ENCODE measurements around the gene GRAMD1B. TPM values are rescaled to one million over a fixed set of nuclear protein-coding genes. Genes with fewer than 3 reads are reported as not detected.

GRAMD1B gene
- total and polyA plus RNA-seq, 2 donors (not counting 1 experiment from before 2014, with no cell fraction given): 0.58 to 11.6 TPM

DNA sequence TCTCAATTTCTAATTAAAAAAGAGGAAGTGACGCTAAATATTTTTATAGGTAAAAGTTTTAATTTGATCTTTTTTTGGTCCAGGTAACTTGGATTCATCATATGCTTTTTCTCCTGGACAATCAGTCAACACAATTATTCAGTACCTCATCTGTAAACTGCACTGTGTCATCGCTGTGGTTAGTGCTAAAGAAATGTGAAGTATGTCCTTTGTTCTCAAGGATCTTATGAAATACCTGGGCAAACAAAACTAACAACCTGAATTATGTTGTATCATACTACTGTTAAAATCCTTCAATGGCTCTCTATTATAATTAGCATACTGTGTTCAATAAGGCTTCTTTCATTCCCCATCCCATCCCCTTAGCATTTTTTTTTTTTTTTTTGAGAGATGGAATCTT lies 244.2 kb downstream of the GRAMD1B start:
- peaks cover 9% of the 10 kb centered on the region for H3K27me3 Mint-ChIP-seq
- ChIA-PET CTCF (no interaction called here), POLR2A (no interaction called here)
- Histone ChIP-seq H2AFZ (ENCODE audit: insufficient read depth, low read depth, low read length, poor library complexity, severe bottlenecking) (no peak overlapping the region), H3K4me2 (replicated peaks; ENCODE audit: low read depth, low read length, poor library complexity, severe bottlenecking) (no peak overlapping the region), H3K9me3 (ENCODE audit: control extremely low read depth in 1 of 3, control insufficient read depth in 2 of 3, insufficient read depth in 1 of 3, low read length in 2 of 3) (peaks cover 0 to under 1% (median 0%) of the 10 kb centered on the region in 3 donors), H3K27ac (ENCODE audit: low read length in 2 of 2) (no peak overlapping the region), H3K27me3 (replicated peaks in 1 of 4; ENCODE audit: control extremely low read depth in 1 of 4, control insufficient read depth in 3 of 4, insufficient read depth in 4 of 4, low read length in 3 of 4) (peaks cover 0 to 2% (median 0%) of the 10 kb centered on the region in 4 experiments), H3K4me1 (ENCODE audit: control insufficient read depth in 2 of 2, insufficient read depth in 2 of 2, low read length in 2 of 2) (no peaks in the 10 kb centered on the region), H3K79me2 (ENCODE audit: control insufficient read depth, insufficient read depth, low read length) (no peaks in the 10 kb centered on the region), H3K36me3 (replicated peaks in 1 of 2; ENCODE audit: control extremely low read depth in 1 of 2, control insufficient read depth in 1 of 2, extremely low read depth in 1 of 2, insufficient read depth in 2 of 2, low read length in 1 of 2) (no peaks in the 10 kb centered on the region), H3K4me3 (ENCODE audit: control extremely low read depth in 1 of 5, extremely low read depth in 1 of 5, insufficient read depth in 1 of 5, low read depth in 2 of 5, low read length in 4 of 5) (no peak overlapping the region), H3K9ac (ENCODE audit: low read length) (no peak overlapping the region), H4K20me1 (ENCODE audit: control insufficient read depth, insufficient read depth, low read length, poor library complexity, severe bottlenecking) (no peaks in the 10 kb centered on the region)
- DNase-seq (no peak), ATAC-seq (ENCODE audit: low read depth) (no peak)
- intact Hi-C loops (cut with micrococcal nuclease): no loop called here
- no peak overlapping the region for H3K4me3 Mint-ChIP-seq
- H3K9me3 Mint-ChIP-seq (ENCODE audit: insufficient read depth): no peaks in the 10 kb centered on the region
- H3K27ac Mint-ChIP-seq: no peak overlapping the region
- WGBS (ENCODE audit: insufficient coverage): no CpG with 5 or more reads among the region's 2 CpGs
- no peak for TF ChIP-seq CTCF (IDR thresholded peaks at IDR 0.05)
- no peak for TF ChIP-seq EZH2 (IDR thresholded peaks at IDR 0.05; ENCODE audit: borderline replicate concordance, insufficient read depth, low read depth, low read length, poor library complexity, severe bottlenecking)
- H3K4me1 Mint-ChIP-seq: no peaks in the 10 kb centered on the region

Small RNAs within 50 kb of the gene (small RNA-seq; reads per million reads assigned to genes)
- gene MIR4493 (ENCODE audit: insufficient read length, low read depth, low replicate concordance): not detected

Other genes with a start within 250 kb of the GRAMD1B start
- not detected in 2 replicates for gene CLMP, start 235.0 kb upstream of the GRAMD1B start, total RNA-seq
- 0.01 TPM in 1 of 2 replicates, not detected in the other for gene CLMP, start 235.0 kb upstream of the GRAMD1B start, polyA plus RNA-seq
- gene SCN3B, start 224.4 kb downstream of the GRAMD1B start, total RNA-seq: not detected in 2 replicates
- not detected in 2 replicates for gene SCN3B, start 224.4 kb downstream of the GRAMD1B start, polyA plus RNA-seq